HUDEP-2 (cell line): Measurements from ENCODE around the gene CFI.

Experiments
- DNase-seq, 76 experiments: peaks; one replicate each; lab custom pipeline; 2025; ENCODE audit not compliant: unreplicated experiment in 76 of 76; lab: John Stamatoyannopoulos, UW

CFI gene

DNA sequence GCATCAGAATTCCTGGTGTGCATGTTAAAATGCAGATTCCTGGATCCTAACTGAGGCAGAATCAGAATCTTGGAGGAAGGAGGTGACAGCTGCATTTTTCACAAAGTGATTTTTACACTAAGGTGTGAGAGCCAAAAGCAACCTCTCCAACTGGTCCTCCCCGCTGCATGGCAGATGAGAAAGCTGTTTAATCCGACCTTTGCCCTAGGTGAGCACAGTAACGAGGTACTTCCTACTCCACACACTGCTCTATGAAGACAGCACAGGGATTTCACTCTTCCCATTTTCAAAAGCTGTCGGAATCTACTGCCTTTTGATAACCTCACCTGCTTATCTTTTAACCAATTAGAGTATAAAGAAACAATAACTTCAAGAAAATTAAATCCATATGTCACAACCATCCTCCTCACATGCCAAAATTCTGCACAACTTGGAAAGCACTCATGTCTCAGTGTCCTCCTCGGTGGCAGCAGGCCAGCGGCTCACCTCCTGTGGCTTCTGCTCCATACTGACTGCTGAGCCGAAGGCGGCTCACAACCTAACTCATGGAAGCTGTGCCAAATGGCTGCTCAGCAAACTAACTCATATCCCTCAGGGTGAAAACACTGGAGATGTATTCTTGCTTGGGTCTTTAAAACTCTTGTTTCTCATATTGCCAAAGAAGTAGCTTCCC is 102.1 kb downstream of the CFI start:
- no peak for DNase-seq

DNA sequence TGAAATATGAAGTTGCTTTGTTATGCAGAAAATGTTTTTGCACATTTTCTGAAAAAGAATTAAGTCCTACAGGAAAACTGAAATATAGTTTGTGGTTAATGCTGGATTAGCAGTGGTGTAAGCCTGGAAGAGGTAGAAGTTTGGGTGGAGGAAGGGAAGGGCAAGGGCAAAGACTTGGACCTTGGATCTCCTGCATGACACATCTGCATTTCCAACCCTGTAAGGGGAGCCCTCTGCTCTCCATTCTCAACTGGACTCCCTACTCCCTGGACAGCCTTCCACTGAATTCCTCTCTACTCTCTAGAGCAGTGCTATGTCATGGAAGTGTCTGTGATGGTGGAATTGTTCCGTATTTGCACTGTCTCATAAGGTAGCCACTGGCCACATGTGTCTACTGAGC is 103.1 kb downstream of the CFI start:
- DNase-seq: no peak

DNA sequence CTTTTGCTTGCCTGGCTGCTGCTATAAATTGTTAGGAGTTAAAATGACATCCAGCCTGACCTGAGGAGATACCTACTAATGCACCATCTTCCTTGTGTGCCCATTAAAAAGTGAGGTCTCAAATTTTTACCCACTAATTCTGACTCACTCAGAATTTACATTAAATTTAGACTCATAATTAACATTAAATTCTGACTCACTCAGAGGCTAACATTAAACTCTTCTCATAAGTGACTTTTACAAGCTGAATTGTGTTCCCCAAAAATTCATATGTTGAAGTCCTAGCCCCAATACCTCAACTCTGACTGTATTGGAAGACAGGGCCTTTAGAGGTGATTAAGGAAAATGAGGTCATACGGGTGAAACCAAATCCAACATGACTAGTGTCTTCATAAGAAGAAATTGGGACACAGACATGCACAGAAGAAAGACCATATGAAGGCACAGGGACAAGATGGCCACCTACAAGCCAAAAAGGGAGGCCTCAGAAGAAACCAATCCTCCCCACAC is 110.3 kb downstream of the CFI start:
- no peak for DNase-seq
